Activated CD8-positive, alpha-beta memory T cell treated with anti-CD3 and anti-CD28 coated beads, Interleukin-2, amount 50 U/mL, for 24 hours (primary cell): ENCODE data around the gene MBNL1.

Experiments used
- DNase-seq: peaks from one replicate; pipeline ENCODE4 v3.0.0-alpha.2; 2020; ENCODE audit errors: extremely low read depth

MBNL1 gene

DNA sequence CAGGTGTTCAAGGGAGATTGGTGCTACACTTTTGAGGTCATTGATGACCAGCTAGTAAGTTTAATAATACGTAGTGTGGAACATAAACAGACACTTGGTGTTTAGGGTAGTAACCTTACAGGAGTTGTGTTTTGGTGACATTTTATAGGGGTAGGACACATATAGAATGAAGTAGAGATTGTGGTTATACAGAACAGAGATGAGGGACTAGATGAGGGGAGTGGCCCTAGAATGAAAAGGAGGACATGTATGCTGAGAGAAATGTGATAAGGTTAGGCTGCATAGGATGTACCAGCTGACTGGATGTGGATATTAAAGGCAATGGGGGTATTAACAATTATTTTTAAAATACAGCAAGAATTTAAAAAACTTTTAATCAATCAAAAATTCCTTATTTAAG, 8.0 kb downstream of the MBNL1 start:
- no peak for DNase-seq

DNA sequence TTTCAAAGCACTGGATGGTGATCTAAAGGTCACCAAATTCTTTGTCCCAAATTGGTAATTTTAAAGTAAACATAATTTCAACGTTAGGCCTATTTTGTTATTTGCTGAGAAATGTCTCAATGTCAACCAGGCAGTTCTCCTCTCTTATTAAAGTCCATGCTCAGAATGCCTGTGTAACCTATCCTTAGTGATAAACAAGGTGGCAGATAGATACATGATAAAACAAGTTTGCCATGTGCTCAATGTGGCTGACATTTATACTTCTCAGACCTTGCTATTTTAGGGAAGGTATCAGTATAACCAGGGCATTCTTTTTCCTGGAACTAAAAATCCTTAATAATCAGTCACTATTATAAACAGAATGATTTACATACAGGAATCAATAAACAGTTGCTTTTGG, 8.5 kb downstream of the MBNL1 start:
- no peak for DNase-seq

DNA sequence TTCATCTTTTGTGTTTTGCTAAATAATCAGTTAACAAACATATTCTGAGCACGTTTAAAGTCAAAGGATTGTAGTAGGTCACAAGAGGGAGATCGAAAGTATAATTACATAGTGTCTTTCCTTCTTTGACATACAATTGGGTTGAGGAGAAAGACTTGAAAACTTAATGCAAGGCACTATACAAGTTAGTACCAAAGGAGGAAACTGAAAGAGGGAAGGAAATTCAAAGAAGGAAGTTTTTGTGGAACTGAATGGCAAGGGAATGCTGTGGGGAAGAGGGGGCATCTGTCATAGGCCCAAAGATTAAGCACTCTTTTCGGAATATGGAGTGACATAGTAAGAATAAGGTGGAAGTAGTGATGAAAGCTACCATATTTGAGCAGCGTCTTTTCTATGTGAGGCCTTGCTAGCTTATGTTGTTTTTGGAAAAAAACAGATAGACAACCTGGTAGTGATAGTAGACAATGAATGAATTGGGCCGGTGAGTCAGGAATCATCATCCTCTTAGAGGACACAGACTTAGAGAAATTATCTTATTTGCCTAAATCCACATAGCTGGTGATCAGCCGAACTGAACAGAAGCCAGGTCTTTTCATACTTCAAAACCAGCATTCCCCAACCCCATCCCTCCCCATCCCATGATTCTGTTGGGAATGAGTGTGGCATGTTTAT, 10.2 kb downstream of the MBNL1 start:
- DNase-seq = no peak

DNA sequence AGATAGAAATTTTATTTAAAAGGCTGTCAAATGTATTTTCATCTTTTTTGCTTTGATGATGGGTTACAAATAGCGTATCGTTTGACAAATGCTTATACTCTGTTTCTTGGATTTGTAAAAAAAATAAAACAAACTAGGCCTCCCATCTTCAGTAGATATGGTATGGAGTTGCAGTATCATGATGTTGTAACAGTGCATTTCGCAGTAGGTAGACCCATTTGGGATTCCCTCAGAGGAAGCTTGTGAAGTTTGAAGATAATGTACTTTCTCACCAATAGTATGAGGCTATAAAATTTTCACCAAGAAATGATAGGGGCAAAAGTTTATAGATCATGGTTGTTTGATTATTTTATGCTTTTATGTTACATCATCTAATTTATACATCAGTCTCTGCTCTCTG, 10.8 kb downstream of the MBNL1 start:
- no peak for DNase-seq

DNA sequence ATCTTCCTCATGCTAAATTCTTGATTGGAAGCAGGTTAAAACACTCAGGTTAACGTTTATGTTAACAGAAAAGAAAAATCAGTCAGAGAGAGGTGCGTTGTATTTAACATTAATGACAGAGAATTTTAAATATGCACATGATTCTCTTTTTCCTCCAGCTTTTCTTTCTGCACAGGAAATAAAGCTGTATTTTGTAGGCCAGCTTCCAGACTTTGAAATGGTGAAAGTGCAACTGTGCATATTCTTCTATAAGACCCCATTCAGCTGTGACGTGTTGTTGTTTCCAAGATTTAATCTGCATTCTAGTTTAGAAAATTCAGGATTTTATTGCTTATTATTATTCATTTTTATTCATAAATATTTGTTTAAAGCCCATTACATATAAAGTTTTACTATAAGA, 11.8 kb downstream of the MBNL1 start:
- no peak for DNase-seq

DNA sequence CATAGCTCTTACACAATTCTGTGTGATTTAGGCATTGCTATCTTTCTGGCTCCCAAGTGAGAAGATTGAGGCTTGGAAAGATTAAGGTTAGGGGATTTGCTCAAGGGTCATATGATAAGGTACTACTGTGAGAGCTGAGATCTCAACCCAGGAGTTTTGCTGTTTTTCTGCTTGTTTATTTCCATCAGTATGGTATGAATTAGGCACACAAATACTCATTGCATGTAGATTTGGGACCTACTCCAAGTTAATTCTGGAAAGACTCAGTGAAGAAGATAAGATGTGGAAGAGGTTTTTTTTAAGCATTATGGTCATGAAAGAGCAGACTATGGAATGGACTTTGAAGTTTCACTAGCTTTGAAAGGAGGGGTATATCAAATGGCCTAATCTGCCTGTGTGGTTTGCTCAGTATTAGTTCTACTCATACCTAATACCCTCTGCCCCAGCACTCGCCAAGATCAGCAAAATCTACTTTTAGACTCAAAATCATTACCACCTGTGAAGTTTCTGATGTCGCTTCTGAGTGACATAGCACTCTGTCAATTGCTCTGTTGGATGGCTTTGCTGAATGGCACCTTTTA, 12.5 kb downstream of the MBNL1 start:
- DNase-seq = no peak

DNA sequence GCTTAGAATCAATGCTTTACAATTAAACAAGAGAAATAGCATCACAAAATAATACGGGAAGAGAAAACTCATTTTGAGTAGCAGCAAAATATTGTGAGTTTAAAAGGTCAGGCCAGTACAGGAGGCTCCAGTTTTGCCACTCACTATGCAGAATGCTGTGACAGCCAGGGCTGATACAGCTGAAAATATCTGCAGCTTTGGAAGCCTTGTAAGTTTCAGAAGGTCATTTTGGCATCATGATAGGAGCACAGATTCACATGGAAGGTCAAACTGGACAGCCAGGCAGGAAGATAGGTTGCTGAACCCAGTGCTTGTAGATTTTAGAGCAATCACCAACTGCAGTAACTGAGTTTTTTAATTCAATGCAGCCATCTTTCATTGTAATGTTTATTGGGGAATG, 14.1 kb downstream of the MBNL1 start:
- no peak for DNase-seq

DNA sequence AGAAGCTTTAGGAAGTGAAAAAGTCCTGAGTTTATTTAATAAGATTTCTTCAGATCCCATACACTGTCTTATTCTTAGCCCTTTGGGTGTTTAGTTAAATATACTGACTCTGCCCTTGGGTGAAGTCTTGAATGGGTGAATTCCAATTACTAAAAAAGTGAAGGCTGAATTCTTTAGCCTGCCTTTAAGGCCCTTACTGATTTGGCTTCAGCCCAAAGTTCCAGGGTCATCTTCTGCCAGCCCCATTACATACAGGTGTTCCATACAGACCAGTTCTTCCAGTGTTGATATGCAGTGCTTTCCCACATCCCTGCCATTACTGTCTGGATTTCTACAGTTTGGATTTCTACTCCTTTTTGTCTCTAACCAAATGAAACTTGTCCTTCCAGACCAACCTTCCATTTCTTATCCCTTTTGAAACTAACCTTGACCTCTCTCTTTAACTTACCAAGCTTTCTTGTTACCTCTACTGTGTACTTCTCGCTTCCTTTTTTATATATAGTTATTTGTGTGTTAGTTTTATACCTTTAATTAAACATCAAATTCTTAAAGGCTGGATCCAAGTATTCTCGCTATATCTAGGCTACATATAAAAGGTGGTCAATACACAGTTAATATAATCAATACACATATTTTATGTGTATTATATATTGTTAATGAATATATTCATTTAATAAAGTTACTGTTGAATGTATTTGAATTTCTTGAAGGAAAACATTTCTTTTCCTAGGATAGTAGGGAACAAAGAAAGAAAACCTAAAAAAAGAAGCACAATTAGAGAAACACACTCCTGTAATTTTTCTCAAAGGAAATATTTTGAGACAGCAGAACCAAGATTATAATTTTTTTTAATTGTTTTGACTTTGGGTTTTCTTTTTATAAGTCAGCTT, 15.0 kb downstream of the MBNL1 start:
- DNase-seq = no peak

DNA sequence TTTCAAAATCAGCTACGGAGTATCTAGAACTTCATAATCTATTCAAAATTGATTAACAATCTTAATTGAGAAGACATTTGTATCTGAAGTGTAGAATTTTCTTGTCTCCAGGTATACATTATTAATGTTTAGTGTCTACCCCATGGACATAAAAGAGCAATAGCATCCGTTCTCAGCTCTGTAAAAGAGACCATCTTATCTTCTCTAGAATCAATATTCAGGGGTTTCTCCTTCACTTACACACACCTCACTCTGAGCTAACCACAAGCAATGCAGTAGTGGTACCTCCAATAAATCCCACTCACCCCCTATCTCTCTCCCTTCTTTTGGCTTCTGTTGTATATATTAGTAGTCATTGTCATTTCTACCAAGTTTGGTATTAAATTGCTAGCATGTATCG, 16.2 kb downstream of the MBNL1 start:
- no peak for DNase-seq

DNA sequence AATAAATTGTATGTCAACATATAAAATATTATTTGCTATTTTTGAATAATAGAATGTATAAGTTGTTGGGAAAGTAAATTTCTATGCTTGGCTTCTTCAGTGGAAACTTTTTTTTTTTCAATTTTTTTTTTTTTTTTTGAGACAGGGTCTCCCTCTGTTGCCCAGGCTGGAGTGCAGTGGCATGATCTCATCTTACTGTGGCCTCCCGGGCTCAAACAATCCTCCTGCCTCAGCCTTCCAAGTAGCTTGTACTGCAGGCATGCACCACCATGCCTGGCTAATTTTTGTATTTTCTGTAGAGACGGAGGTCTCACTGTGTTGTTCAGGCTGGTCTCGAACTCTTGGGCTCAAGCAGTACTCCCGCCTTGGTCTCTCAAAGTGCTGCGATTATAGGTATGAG, 16.8 kb downstream of the MBNL1 start:
- DNase-seq = no peak

DNA sequence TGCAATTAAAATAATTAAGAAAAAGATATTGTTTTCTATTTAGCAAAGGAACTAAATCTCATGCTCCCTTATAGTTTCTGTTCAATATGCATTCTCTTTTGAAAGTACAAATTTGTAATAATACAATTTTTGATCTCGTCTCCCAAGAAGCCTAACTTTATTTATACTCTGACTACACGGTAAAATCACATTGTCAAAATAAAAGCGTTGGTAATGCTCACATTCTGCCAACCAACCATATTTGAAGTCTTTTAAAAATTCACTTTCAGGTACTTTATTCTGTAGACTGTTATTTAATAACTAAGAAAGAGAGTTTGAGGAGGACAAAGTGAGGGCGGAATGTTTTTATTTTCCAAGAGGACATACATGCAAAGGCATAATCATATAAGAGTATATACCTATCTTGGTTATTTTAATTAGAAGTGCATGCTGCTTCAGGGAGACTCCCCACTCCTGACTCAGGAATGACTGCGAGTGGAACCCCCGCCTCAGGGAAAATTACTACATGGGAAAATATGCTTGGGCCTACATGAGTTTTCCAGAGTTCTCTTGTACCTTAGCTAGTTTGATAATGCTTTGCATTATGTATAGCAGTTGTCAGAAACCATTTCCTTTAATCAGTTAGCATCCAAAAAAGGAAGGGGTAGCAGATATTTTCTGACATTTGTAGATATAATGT, 19.3 kb downstream of the MBNL1 start:
- DNase-seq = no peak

DNA sequence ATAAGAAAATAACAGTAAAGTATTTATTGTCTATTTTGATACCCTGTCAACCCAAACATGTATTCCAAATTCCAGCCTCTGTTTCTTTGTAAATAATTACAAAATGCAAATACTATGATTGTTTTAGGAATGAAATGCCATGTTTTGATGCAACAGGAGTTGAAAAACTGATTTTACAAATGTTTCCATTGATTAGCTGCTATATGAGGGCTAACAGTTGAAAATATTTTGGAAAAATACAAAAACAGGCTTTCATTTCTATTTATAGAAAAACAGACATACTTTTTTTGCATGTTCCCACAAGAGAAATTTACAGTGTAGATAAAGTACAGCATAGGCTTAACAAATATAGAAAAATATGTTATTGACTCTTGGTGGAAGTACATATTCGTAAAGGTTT, 20.0 kb downstream of the MBNL1 start:
- no peak for DNase-seq

DNA sequence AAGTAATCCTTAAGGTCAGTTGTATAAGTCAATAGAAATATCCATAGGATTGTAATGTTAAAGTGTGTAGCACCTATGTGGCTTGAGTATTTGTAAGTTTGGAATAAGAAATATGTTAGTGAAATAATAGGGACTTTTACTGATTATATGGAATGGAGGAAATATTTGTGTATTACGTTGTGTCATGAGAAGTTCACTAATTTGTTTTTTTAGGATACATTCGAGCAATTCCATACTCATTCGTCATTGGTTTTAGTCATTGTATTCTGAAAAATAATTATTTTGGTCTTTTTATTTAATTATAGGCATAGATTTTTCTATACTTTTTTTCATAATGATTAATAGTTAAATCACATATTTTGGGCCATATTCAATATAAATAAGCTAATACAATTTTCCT, 21.0 kb downstream of the MBNL1 start:
- no peak for DNase-seq

DNA sequence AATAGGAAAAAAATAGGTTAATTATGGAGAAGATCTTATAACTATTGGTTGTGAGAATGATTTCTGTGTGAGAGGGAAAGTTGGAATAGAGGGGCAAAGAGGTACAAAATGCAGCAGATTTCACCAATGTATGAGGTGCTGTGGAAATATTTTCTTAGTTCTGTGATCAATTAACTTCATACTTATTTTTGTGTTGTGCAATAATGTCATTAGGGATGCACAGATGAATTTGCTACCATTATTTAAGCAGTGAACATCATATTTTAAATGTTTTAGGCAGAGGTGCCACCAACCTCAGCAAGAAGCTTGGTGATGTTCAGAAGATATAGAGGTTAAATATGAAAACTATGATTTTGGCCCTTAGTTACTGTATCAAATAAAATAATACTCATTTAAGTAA, 21.6 kb downstream of the MBNL1 start:
- no peak for DNase-seq

DNA sequence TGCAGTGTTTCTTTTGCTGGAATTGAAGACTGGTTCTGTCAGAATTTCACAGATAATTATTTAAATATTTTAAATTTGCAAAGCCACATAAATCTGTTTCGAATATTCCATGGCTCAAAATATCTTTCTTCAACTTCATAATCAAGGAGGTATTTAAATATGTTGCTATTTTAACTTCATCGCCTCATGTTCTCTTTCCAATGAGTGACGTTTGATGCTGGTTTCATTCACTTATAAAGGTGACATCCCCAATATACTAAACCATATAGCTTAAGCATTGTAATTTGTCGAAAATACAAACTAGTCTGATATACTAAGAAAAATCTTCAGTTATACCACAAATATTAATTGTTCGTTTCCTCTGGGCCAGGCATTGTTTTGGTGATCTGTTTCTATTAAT, 22.5 kb downstream of the MBNL1 start:
- DNase-seq = no peak

DNA sequence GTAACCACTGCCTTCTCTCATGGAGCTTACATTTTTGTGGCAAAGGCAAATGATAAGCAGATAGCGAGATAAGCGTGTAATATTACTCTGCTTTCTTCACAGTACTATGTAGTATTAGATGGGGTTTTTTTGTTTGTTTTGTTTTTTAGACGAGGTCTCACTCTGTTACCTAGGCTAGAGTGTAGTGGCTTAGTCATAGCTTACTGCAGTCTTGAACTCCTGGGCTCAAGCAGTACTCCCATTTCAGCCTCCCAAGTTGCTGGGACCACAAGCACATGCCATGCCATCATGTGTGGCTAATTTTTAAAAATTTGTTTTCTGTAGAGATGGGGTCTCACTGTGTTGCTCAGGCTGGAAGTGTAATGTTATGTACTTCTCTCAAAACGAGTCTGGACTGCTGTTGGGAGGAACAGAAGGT, 22.9 kb downstream of the MBNL1 start:
- DNase-seq = no peak

DNA sequence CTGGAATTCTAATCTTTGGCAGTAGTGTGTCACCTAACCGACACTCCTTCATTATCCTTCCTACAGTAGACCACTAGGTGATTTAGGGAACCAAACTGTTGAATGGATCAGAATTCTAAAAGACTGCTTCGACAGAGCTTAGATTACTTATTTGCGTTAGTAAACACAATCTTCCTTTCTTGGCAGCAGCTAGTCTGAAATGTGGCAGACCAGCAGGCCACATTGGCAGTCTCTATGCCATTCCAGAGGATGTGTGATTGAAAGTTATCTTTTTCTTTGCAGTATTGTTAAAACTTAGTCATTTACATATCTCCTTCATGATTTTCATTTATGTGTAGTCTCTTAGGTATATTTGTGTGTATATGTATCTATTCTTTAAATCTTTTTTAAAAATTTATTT, 23.6 kb downstream of the MBNL1 start:
- DNase-seq = no peak

DNA sequence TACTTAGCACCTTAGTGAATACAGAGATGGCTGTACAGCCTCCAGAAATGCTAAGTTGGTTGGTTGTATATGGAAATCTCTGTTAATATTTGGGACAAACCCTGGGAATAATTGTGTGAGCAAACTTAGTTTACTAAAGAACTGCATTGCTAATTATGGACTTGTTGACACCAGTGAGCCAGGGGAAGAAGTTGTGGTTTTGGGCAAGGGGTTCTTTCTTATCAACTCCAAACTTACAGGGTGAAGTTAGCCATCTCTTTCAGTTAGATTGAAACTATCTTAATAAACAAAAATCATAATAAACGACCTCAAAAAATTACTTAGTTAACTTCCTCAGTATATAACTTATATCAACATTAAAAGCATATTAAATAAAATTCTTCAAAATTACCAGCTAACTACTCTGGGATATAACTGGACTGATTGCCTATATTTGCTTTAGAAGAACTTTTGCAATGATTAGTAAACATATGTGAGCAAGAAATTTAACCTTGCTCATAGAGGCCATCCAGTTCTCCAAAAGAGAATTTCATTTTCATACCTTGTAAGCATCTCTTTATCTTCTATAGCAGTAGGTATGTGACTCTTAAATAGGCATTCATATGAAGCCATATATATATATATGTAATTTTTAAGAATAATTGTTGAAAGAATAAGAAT, 24.7 kb downstream of the MBNL1 start:
- DNase-seq = no peak

DNA sequence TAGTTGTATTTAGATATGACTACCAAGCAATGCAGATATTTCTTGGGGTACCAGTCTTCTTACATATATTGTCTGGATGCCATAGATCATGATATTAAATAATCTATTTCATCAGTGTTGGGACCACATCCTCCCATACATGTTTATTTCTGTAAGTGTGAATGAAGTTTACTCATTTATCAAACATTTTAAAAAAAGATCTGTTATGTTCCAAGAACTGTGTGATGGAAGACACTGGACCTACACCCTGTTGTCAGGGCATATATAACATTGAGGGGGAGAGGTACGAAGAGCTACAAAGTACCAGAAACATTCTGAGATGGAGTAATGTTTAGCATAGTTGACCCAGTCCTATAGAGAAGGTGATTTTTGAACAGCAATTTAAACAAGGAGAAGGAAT, 26.6 kb downstream of the MBNL1 start:
- no peak for DNase-seq

DNA sequence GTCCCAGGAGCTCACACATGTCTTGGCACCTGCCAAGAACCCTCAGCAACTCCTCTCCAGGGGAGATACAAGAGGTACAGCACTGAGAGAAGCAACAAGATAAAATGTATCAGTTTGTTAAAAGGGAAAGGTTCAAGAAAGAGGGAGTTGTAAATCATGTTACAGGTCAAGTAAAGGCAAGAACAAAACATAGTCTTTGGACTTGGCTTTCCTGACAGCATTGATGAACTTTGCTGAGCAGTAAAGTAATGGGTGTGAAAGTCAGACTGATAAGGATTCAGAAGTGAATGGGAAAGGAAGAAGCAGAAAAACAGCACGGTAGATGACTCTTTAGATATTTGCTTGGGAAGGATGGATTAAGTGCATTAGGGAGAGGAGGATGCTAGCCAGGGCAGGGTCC, 27.1 kb downstream of the MBNL1 start:
- no peak for DNase-seq

DNA sequence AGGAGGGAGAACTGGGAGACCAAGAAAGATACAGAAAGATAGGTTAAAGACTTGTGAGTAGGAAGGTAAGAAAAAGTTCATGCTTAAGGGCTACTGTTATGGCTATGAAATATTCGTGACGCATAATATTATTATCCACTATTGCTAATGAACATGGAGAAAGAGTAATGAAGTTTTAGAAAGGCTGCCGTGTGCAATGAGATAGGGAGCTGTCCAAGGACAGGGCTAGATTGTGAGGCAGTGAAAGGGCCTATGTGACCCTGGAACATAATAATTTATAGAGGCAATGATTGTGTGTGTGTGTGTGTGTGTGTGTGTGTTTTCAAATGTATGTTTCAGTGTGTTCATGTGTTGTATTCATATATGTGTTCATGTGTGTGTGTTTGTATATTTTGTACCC, 27.7 kb downstream of the MBNL1 start:
- DNase-seq = no peak

DNA sequence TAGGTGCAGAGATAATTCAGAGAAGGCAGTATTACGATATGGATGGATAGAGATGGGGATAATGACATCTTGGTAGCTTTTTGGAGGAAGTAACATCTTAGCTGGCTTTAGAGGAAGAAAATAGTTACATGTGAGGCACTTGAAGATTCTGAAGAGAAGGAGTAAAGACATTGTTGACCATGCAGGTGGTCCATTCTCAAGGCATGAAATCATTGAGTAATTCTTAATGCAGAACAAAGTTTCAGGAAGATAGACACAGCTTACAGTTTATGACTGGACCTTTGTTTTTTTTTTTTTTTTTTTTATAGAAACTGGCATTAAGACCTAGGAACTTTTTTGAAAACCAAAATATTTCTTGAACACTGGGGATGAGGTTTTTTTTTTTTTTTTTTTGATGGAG, 28.2 kb downstream of the MBNL1 start:
- DNase-seq = no peak
